PC-9 (cell line): ENCODE data around the gene ARID3A.

Experiments used
- CTCF ChIP-seq: fragments of 200-600 bp; sonication (generic); conservative IDR thresholded peaks from 2 replicates; pipeline ENCODE4 v1.6.1; 2017; ENCODE audit warnings: mixed run types, antibody characterized with exemption, mild to moderate bottlenecking, moderate library complexity
- EZH2 ChIP-seq: fragments of 200-600 bp; sonication (generic); IDR thresholded peaks from 2 replicates; pipeline ENCODE4 v1.8.0; 2017; ENCODE audit warnings: antibody characterized with exemption, low read depth

GRCh38 chr19:1018932-1019615 lies 93.2 kb downstream of the ARID3A start:
- TF ChIP-seq CTCF (no peak), EZH2 (no peak)
